ENCODE results near the gene KCNK4. TPM values are rescaled to one million over a fixed set of nuclear protein-coding genes. Genes with fewer than 3 reads are reported as not detected.

Gene KCNK4
- total and polyA plus RNA-seq, 2 of the 13 experiments (the other 11 are each of a cell fraction or from before 2014, with no cell fraction given), result not detected

GRCh38 chr11:64305075-64305690 lies 14.1 kb downstream of the KCNK4 start, which contains the start of gene ESRRA (continued):
- TF ChIP-seq ZNF414 (CRISPR knock-in tag; IDR thresholded peaks at IDR 0.05) (no peak), HNRNPLL (IDR thresholded peaks at IDR 0.05; ENCODE audit: low read depth, low read length, poor library complexity, severe bottlenecking) (peak; percentile 84), MIER2 (CRISPR knock-in tag; IDR thresholded peaks at IDR 0.05) (no peak), EEA1 (CRISPR knock-in tag; IDR thresholded peaks at IDR 0.05; ENCODE audit: borderline replicate concordance) (no peak), SOX5 (CRISPR knock-in tag; IDR thresholded peaks at IDR 0.05; ENCODE audit: borderline replicate concordance) (peak; percentile 44; the same call in 1 of the 2 replicates), SIX4 (CRISPR knock-in tag; IDR thresholded peaks at IDR 0.05) (no peak), PHF8 (CRISPR knock-in tag; IDR thresholded peaks at IDR 0.05) (no peak), MNT (IDR thresholded peaks at IDR 0.05) (0 out of 2 replicates have a peak, but pooled peaks have one; percentile 7), GLMP (CRISPR knock-in tag; IDR thresholded peaks at IDR 0.05; ENCODE audit: borderline replicate concordance) (no peak), SPEN (CRISPR knock-in tag; IDR thresholded peaks at IDR 0.05; ENCODE audit: low read depth) (peak; percentile 78), CEBPB (IDR thresholded peaks at IDR 0.05; ENCODE audit: borderline replicate concordance, low read depth, low read length) (peak; percentile 85), TCF7L2 (IDR thresholded peaks at IDR 0.05; ENCODE audit: low read depth, low read length) (no peak), SP5 (CRISPR knock-in tag; IDR thresholded peaks at IDR 0.05; ENCODE audit: borderline replicate concordance, low read depth) (peak; percentile 48; the same call in 1 of the 2 replicates), SP140L (CRISPR knock-in tag; IDR thresholded peaks at IDR 0.05; ENCODE audit: borderline replicate concordance) (no peak), SMAD9 (CRISPR knock-in tag; IDR thresholded peaks at IDR 0.05) (no peak), SNAI1 (CRISPR knock-in tag; IDR thresholded peaks at IDR 0.05; ENCODE audit: borderline replicate concordance) (no peak), RBAK (CRISPR knock-in tag; IDR thresholded peaks at IDR 0.05) (no peak), ZNF441 (CRISPR knock-in tag; IDR thresholded peaks at IDR 0.05; ENCODE audit: borderline replicate concordance) (peak; percentile 100), ZNF639 (CRISPR knock-in tag; conservative IDR thresholded peaks at IDR 0.05) (peak; percentile 7; the same call in 1 of the 2 replicates), SMARCC2 (IDR thresholded peaks at IDR 0.05) (no peak), PAXIP1 (CRISPR knock-in tag; conservative IDR thresholded peaks at IDR 0.05) (peak; percentile 37; the same call in 1 of the 2 replicates), SSRP1 (CRISPR knock-in tag; IDR thresholded peaks at IDR 0.05) (no peak), ZNF766 (CRISPR knock-in tag; IDR thresholded peaks at IDR 0.05; ENCODE audit: borderline replicate concordance) (no peak)

Data from HepG2 (cell line).